HL-60/S4 treated with retinoic acid at 250 ng/mL for 4 days and 3 days (cell line): Measurements from ENCODE around the gene KAZN.

Experiments
- in situ Hi-C: fragments of 300-500 bp; cut with MboI; formaldehyde crosslinking; loops from 2 replicates; pipeline ENCODE4 v1.7.0; 2022; ENCODE audit warnings: low sequenced_read_pairs

Gene KAZN

GRCh38 chr1:14812189-14812588 lies 213.7 kb downstream of the KAZN start:
- in situ Hi-C loops, result no loop called here

- in situ Hi-C loops, result no loop called here
These were observed 216.8 kb downstream of the KAZN start for GRCh38 chr1:14815175-14815877.

GRCh38 chr1:14817223-14818170 lies 219.0 kb downstream of the KAZN start:
- in situ Hi-C loops, result no loop called here

- in situ Hi-C loops, result no loop called here
These were observed 222.0 kb downstream of the KAZN start for GRCh38 chr1:14820295-14821085.

GRCh38 chr1:14822493-14822892 lies 224.0 kb downstream of the KAZN start:
- in situ Hi-C loops, result no loop called here

GRCh38 chr1:14822996-14823395 lies 224.5 kb downstream of the KAZN start:
- in situ Hi-C loops, result no loop called here

- in situ Hi-C loops, result no loop called here
These were observed 225.9 kb downstream of the KAZN start for GRCh38 chr1:14824314-14824915.

- in situ Hi-C loops, result no loop called here
These were observed 226.9 kb downstream of the KAZN start for GRCh38 chr1:14825396-14825795.

- in situ Hi-C loops, result no loop called here
These were observed 227.7 kb downstream of the KAZN start for GRCh38 chr1:14826172-14826636.

GRCh38 chr1:14826731-14827326 lies 228.3 kb downstream of the KAZN start:
- in situ Hi-C loops, result no loop called here

- in situ Hi-C loops, result no loop called here
These were observed 229.4 kb downstream of the KAZN start for GRCh38 chr1:14827870-14828269.

GRCh38 chr1:14828665-14829064 lies 230.2 kb downstream of the KAZN start:
- in situ Hi-C loops, result no loop called here

- in situ Hi-C loops, result no loop called here
These were observed 237.2 kb downstream of the KAZN start for GRCh38 chr1:14835725-14836124.

GRCh38 chr1:14836426-14837140 lies 238.1 kb downstream of the KAZN start:
- in situ Hi-C loops, result no loop called here

- in situ Hi-C loops, result no loop called here
These were observed 241.9 kb downstream of the KAZN start for GRCh38 chr1:14840374-14840773.

GRCh38 chr1:14841456-14841855 lies 243.0 kb downstream of the KAZN start:
- in situ Hi-C loops, result no loop called here

- in situ Hi-C loops, result no loop called here
These were observed 243.5 kb downstream of the KAZN start for GRCh38 chr1:14841951-14842350.

- in situ Hi-C loops, result no loop called here
These were observed 243.9 kb downstream of the KAZN start for GRCh38 chr1:14842361-14842760.

GRCh38 chr1:14842891-14843290 lies 244.4 kb downstream of the KAZN start:
- in situ Hi-C loops, result no loop called here

GRCh38 chr1:14843525-14843924 lies 245.0 kb downstream of the KAZN start:
- in situ Hi-C loops, result no loop called here
